Stimulated activated CD4-positive, alpha-beta T cell treated with anti-CD3 and anti-CD28 coated beads, Interleukin-2, amount 100 ng/mL, for 48 hours (primary cell): ENCODE results near the gene QSOX2.
"Not testable (repeated sequence)": the region's sequence is repeated elsewhere in the genome, so short reads cannot be mapped to it uniquely, and the experiment has no call there.

ENCODE experiments used
- DNase-seq, 2 donors: peaks; one replicate each; pipeline ENCODE4 v3.0.0-alpha.2; 2020

QSOX2 gene

DNA sequence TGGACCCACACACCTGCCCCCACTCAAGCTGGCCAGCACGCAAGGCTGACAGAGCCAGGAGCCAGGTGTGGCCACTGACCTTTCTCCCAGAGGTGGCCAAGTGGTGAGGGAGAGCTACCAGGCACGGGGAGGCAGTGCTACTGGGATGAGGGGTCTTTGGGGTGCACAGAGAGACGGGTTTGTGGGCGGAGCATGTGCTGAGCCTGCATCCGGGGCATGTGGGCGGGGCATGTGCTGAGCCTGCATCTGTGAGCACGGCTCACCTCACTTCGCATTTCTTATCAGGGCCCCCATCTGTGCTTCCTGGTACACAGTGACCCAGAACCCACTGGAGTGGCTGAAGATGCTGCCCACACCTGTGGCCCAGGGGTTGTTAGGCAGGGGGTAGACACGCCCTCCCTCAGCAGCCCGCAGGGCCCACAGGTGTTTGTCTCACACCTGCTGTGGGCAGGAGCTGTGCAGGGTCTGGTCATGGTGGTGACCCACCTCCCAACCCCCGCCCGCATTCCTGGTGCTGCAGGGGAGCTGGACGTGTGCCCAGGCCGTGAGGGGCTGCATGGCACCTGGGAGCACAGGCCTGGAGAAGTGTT lies 36.8 kb upstream of the QSOX2 start:
- no peak for DNase-seq

- DNase-seq: no peak
Observed at GRCh38 chr9:136281421-136282271, 36.0 kb upstream of the QSOX2 start.

GRCh38 chr9:136280535-136281315 lies 35.1 kb upstream of the QSOX2 start:
- DNase-seq: no peak

DNA sequence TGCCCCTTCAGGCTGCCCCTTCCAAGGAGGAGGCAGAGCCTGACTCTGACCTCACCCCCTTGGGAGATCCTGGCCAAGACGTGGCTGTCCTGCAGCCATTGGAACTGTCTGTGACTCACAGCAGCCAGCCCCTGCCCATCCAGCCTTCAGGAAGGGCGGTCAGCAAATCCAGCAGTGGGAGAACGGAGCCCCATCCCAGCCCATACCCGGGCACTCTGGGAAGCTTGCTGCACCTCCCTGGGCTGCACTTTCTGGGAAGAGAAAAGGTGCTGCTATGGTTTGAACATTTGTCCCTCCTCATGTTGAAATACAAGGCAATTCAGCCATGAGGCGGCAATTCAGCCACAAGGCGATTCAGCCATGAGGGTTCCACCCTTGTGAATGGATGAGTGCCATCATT lies 33.9 kb upstream of the QSOX2 start:
- no peak for DNase-seq

GRCh38 chr9:136278894-136279293 lies 33.3 kb upstream of the QSOX2 start:
- DNase-seq: no peak

DNA sequence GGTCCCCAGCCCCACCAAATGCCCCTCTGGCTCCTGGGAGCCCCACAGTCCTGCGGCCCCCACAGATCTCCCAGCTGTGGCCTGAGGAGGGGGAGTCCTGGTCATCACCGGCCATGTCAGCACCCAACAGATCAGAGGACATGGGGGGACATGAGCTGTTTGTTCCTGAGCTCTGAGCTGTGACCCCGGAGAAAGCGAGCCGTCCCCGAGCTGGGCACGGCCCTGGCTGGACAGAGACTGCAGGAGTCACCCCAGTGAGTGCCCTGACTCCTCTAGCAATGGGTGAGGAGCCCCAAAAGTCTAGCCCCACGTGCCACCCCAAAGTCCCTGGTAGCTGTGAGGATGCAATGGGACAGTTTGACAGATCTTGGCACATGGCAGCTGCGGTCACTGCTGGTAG lies 32.6 kb upstream of the QSOX2 start:
- no peak for DNase-seq

- DNase-seq: no peak
Observed at GRCh38 chr9:136277746-136278145, 32.1 kb upstream of the QSOX2 start.

DNA sequence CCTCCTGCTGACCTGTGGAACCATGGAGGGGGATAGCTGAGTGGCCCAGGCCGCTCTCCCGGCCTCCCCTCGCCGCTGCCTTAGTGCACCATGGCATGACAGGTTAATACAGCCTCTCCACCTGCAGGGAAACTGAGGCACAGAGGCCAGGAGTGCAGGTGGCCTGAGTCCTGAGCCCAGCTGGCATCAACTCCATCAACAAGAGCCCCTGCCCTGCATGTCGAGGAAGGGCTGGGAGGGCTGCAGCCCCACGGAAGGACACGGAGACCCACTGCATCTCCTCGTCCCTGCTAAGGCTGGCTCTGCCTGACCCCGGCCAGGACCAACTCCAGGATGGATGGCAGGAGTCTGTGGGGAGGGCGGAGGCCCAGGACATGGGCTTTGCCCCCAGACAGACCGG lies 31.1 kb upstream of the QSOX2 start:
- DNase-seq: no peak

- DNase-seq: no peak
Observed at GRCh38 chr9:136275655-136276429, 30.2 kb upstream of the QSOX2 start.

- no peak for DNase-seq
Observed at GRCh38 chr9:136274786-136275654, 29.4 kb upstream of the QSOX2 start.

DNA sequence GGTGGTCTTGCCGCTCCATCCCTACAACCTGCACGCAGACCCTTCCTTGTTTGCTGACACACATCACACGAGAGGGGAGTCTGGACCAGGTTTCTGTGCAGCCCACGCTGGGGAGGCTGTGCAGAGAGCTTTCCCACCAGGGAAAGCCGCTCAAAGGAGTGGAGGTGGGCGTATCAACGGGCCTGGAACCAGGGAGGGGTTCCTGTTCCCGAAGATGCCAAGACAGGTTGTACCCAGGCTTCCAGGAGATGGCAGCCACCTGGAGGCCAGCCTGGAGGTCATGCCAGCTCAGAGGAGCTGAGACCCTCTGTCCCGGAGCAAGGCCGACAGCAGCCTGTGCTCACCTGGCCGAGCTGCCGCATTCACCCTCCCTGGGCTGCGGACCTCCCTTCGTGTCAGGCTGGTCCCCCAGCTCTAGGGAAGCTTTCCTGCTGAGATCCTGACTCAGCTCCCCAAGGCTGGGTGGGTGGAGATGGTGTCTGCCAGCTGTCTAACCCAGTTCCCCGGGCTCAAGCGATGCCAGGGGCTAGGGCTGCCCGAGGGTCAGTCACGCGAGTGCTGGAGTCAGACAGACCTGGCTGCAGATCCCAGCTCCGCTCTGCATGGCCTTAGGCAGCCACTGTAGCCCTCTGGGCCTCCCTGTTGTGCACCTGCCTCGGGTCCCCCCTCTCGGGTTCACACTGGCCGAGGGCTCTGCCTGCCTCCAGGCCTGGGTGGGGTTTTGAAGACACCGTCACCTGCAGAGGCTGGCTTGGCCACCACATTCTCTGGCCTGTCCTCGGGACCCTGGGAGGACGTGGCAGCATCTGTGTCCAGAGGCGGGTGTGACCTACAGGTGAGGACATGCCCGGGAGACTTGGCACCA lies 28.5 kb upstream of the QSOX2 start:
- no peak for DNase-seq

DNA sequence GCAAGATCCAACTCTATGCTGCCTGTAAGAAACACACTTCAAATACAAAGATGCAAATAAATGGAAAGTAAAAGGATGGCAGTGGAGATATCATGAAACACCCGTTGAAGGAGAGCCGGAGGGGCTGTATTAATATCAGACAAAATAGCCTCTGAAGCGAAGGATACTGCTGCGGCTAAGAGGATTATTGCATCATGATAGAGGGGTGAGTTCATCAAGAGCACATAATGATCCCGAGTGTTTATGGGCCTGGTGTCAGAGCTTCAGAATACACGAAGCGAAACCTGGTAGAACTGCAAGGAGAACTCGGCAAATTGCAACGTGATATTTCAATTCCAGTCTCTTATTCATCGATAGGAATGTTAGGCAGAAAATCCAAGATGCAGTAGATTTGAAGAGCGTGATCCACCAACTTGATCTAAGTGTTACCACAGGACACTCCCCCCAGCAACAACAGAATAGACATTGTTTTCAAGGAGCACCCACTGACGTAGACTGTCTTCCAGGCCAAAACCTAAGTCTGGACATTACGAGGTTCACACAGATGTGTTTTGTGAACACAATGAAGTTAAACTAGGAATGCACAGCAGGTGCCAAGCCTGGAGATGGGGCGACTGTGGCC lies 27.7 kb upstream of the QSOX2 start:
- no peak for DNase-seq

DNA sequence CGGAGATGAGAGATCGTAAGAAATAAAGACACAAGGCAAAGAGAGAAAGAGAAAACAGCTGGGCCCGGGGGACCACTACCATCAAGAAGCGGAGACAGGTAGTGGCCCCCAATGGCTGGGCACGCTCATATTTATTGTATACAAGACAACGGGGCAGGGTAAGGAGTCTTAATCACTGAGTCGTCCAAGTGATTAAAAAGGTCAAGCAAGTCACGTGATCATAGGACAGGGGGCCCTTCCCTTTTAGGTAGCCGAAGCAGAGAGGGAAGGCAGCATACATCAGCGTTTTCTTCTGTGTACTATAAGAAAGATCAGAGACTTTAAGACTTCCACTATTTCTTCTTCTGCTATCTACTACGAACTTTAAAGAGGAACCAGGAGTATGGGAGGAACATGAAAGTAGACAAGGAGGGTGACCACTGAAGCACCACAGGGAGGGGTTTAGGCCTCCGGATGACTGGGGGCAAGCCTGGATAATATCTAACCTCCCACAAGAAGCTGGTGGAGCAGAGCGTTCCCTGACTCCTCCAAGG lies 24.6 kb upstream of the QSOX2 start:
- no peak for DNase-seq

- DNase-seq: no peak
Observed at GRCh38 chr9:136268735-136269134, 23.1 kb upstream of the QSOX2 start.

- DNase-seq: no peak
Observed at GRCh38 chr9:136268318-136268717, 22.7 kb upstream of the QSOX2 start.

- peak; percentile 78 to 87 for DNase-seq
Observed at GRCh38 chr9:136267261-136268111, 21.9 kb upstream of the QSOX2 start.

- DNase-seq: not testable (repeated sequence)
Observed at GRCh38 chr9:136266641-136267040, 21.0 kb upstream of the QSOX2 start.

DNA sequence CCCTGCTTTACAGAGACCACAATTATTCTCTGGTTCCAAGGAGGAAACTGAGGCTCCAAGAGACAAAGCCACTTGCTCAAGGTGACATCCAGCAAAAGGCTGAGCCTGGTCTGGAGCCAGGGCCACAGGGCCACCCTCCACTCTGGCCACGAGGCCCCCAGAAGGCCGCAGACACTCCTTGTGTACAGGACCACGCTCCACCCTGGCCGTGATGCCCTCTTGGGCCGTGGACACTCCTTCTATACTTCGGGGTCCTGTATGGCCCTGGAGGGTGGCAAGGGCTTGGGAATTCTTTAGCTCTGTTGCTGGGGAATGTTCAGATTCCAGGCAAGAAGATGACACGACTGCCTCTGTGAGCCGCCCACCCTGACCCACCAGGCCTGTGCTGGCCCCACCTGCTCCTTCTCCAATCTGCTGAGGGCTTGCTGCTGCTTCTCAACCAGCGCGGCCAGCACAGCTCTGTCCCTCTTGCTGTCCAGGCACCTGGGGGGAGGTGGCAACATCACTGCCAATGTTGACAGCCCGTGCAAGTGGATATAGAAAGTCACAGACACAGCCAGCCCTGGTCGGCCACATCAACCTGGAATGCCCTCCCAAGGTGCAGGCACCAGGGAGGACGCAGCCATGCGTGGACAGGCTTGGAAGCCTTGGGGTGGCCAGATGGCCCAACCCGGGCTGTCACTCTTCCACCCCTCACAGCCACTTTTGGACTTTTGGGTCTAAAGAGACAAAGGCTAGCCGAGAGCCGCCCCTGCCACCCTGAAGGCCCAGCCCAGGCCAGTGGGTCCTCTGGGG lies 20.1 kb upstream of the QSOX2 start:
- no peak for DNase-seq
